Epidermal melanocyte (primary cell): Measurements from ENCODE around the gene G2E3.

ENCODE experiments used
- DNase-seq: peaks from one replicate; pipeline ENCODE4 v3.0.0; 2011; ENCODE audit warnings: low spot score; ENCODE audit not compliant: insufficient read length

Gene G2E3

DNA sequence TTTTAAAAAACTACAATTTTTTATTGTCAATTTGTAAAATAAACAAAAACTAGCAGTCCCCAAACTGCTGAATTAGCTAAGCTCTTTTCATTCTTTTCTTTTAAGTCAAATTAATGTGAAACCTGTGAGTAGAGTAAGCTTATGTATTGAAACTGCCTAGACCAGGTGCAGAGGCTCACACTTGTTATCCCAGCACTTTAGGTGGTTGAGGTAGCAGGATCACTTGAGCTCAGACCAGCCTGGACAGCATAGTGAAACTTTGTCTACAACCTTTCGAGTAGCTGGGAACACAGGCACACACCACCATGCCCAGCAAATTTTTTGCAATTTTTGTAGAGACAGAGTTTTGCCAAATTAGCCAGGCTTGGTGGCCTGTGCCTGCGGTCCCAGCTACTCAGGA is 89.5 kb downstream of the G2E3 start:
- no peak for DNase-seq

DNA sequence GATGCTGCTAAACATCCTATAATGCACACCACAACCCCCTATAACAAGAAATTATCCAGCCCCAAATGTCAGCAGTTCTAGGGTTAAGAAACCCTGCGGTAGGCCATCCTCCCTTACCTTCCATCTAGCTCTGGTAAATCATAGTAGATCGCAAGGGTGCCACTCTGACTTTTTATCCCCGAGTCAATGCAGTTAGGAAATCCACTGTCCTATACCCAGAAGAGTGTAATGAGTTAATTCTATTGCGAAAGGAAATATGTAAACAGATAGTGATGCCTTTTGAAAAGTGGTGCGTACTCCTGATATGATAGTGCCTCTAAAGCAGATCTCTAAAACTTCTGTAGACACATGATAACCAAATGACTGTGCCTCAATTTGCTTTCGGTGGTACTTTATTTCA is 93.0 kb downstream of the G2E3 start:
- DNase-seq = no peak

DNA sequence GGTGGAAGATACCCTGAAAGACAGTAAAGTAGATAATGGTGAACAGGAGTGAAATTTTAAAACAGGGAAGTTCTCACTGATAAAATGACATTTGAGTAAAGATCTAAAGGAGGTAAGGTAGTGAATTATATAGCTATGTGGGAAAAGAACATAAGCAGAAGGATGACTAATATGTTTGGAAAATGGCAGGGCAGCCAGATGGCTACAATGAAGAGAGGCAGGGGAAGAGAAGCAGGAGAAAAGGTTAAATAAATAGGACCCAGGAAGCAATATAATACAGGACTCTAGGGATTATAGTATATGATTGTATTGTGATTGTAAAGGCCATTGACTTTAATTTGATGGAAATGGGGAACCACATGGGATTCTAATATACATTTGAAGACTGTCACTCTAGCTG is 96.2 kb downstream of the G2E3 start:
- no peak for DNase-seq

DNA sequence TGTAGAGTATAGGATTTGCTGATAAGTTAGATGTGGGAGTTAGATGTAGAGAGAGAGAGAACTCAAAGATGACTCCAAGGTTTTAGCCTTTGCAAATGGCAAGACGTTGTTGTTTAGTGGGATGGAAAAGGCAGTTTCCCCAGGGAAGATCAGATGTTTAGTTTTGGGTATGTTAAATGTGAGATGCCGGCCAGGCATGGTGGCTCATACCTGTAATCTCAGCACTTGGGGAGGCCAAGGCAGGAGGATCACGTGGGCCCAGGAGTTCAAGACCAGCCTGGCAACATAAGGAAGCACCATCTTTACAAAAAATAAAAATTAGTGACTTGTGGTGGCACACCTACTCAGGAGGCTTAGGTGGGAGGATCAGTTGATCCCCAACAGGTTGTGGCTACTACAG is 96.7 kb downstream of the G2E3 start:
- no peak for DNase-seq

DNA sequence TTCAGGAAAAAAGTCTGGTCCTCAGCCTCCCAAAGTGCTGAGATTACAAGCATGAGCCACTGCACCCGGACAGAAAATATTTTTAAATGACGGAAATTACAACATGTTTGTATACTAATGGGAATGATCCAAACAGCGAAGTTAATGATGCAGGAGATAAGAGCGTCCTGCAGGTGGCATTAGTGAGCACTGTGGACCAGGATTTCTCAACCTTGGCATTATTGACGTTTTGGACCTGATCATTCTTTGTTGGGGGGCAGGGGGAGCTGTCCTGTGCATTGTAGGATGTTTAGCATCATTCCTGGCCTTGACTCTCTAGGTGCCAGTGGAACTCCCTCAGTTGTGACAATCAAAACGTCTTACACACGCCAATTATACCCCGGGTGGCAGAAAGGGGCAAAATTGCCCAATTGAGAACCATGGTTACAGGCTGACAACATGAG is 97.3 kb downstream of the G2E3 start:
- DNase-seq = peak; percentile 16

DNA sequence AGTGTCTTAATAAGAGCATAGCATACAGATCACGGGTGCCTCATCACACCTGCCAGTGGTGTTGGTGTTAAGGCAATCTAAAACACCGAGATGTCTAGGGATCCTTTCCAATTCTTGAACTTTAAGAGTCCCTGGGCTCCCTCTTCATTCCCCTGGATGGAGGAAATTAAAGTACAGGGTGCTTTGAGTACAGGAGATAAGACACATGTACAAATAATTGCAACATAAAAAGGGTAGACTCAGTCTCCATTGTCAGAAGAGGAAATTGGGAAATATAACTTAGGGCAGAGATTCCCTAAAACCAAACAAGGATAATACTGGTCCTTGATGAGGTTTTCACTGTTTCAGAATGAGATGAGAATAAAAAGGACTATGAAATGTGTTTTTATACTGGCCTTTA is 98.1 kb downstream of the G2E3 start:
- no peak for DNase-seq

DNA sequence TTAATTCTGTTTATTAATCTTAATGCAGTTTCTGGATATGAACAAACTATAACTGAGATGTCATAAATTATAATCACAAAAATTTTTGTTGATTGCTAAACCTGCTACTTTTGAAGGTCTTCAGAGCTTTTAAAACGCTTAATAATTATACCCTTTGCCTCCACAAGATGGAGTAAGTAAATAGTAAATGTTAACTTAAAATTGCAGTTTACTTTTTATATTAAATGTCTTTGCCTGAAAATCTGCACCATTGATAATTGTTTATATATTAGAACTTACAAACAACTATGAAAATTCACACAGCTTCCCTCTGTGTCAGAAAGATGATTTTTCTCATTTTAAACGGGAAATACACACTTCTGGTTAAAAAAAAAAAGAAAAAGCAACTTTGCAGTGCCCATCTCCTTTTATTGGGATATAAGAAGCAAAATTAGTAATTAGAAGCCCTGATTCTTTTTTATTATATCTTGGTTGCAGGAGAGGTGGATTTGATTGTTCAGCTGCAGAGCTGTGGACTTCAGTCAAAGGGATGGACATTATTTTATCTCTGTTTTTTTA is 98.7 kb downstream of the G2E3 start:
- no peak for DNase-seq

DNA sequence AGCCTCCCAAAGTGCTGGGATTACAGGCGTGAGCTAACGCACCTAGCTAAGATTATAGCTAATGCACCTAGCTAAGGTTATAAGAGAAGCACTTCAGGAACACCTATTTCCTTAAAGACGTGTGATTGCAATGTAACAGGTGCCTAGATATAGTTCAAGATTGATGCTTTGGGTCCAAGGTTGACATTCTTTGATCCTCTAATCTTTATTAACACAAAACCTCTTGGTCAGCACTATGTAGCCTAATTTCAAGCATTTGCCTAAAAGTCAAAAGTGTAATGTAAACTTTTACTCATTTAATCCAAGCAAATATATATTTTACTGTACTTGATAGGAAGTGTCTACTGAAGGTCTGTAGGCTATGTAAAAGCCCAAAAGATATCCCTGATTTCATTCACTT is 99.7 kb downstream of the G2E3 start:
- DNase-seq = no peak

DNA sequence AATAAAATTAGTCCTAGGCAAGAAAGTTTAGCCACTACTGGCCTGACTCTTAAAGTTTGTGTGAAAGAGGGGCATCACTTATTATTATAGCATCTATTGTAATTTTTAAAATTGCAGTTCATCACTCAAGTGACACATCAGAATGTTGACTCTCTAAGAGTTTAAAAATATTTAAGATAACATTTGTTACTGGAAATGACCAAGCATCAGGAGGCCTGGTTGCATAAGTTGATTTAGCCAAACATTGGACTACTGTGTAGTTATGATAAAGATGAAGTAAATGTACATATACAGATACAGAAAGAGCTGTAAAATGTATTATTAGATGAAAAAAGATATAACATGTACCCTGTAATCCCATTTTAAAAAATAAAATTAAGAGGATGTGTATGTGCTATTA is 110.6 kb downstream of the G2E3 start:
- DNase-seq = no peak
